HepG2 (cell line): ENCODE results near the gene TACC3. TPM values are rescaled to one million over a fixed set of nuclear protein-coding genes. Genes with fewer than 3 reads are reported as not detected.

Experiments
- CHD2 ChIP-seq: IDR thresholded peaks from 2 replicates; pipeline ENCODE4 v1.6.1; 2011; ENCODE audit warnings: low read depth, low read length, improper control_type of control experiment
- FOXC1 ChIP-seq: sonication (generic); formaldehyde crosslinking; IDR thresholded peaks from 2 replicates; pipeline ENCODE4 v1.8.0; 2022; ENCODE audit warnings: mild to moderate bottlenecking, missing genetic modification reagents, borderline replicate concordance
- FOXK2 ChIP-seq: fragments of 450-650 bp; IDR thresholded peaks from 2 replicates; pipeline ENCODE4 v1.6.1; 2016
- GATAD1 ChIP-seq: IDR thresholded peaks from 2 replicates; pipeline ENCODE4 v1.6.1; 2016; ENCODE audit warnings: missing genetic modification reagents, missing compliant biosample characterization
- MTA1 ChIP-seq: sonication (generic); formaldehyde crosslinking; IDR thresholded peaks from 2 replicates; pipeline ENCODE4 v1.4.0; 2020; ENCODE audit warnings: missing genetic modification reagents, mild to moderate bottlenecking, borderline replicate concordance
- RXRA ChIP-seq: sonication (generic); formaldehyde crosslinking; IDR thresholded peaks from 2 replicates; pipeline ENCODE4 v1.5.1; 2020; ENCODE audit warnings: missing genetic modification reagents
- ZNF143 ChIP-seq: sonication (generic); formaldehyde crosslinking; IDR thresholded peaks from 2 replicates; pipeline ENCODE4 v1.4.0; 2020; ENCODE audit warnings: missing genetic modification reagents
- ZNF234 ChIP-seq: sonication (generic); formaldehyde crosslinking; conservative IDR thresholded peaks from 2 replicates; pipeline ENCODE4 v1.5.1; 2020; ENCODE audit warnings: mild to moderate bottlenecking, missing genetic modification reagents
- ZNF256 ChIP-seq: sonication (generic); formaldehyde crosslinking; conservative IDR thresholded peaks from 2 replicates; pipeline ENCODE4 v1.4.0; 2020; ENCODE audit warnings: missing genetic modification reagents
- ZNF451 ChIP-seq: sonication (generic); formaldehyde crosslinking; IDR thresholded peaks from 2 replicates; pipeline ENCODE4 v1.5.0; 2020; ENCODE audit warnings: mild to moderate bottlenecking, missing genetic modification reagents
- ZNF577 ChIP-seq: sonication (generic); formaldehyde crosslinking; IDR thresholded peaks from 2 replicates; pipeline ENCODE4 v1.4.0; 2020; ENCODE audit warnings: mild to moderate bottlenecking, low read depth, missing genetic modification reagents, borderline replicate concordance
- ZNF674 ChIP-seq: sonication (generic); formaldehyde crosslinking; IDR thresholded peaks from 2 replicates; pipeline ENCODE4 v1.5.0; 2020; ENCODE audit warnings: low read depth, mild to moderate bottlenecking, missing genetic modification reagents
- ZNF776 ChIP-seq: sonication (generic); formaldehyde crosslinking; IDR thresholded peaks from 2 replicates; pipeline ENCODE4 v1.4.0; 2020; ENCODE audit warnings: mild to moderate bottlenecking, missing genetic modification reagents
- polyA plus RNA-seq, 8 experiments: library from polyadenylated mRNA; depleted of rRNA in 3 of 8; stranded (reverse) in 7 of 8; unstranded in 1 of 8; fragments of >200 nt; fragmentation: Illumina TruSeq in 4 of 8; extraction: Trizol in 4 of 8; gene quantifications; 2 replicates each; pipeline versions ENCODE4 v1.2.1 to v1.2.3, GENCODE V29; 2011 to 2016; ENCODE audit warnings: low read depth in 4 of 8, missing spikeins in 1 of 8, mixed read lengths in 1 of 8; ENCODE audit not compliant: insufficient read depth in 1 of 8
- total RNA-seq, 5 experiments: library from RNA; depleted of rRNA; stranded (reverse); fragments of >200 nt; fragmentation: Illumina TruSeq; extraction: Trizol; gene quantifications; 2 replicates each; pipeline ENCODE4 v1.2.3, GENCODE V29; 2016; ENCODE audit warnings: low read depth in 1 of 5
- TF ChIP-seq, protein P1 (sequence below): sonication (generic); formaldehyde crosslinking; IDR thresholded peaks from 2 replicates; pipeline ENCODE4 v1.5.0; 2020; ENCODE audit warnings: mild to moderate bottlenecking, missing genetic modification reagents, borderline replicate concordance
- TF ChIP-seq, protein P2 (sequence below): sonication (generic); formaldehyde crosslinking; IDR thresholded peaks from 2 replicates; pipeline ENCODE4 v1.4.0; 2020; ENCODE audit warnings: missing genetic modification reagents, borderline replicate concordance
- TF ChIP-seq, protein P3 (sequence below): sonication (generic); formaldehyde crosslinking; IDR thresholded peaks from 2 replicates; pipeline ENCODE4 v1.8.1; 2023; ENCODE audit warnings: missing genetic modification reagents, inconsistent platforms, borderline replicate concordance
- TF ChIP-seq, protein P4 (sequence below): IDR thresholded peaks from 2 replicates; pipeline ENCODE4 v1.6.1; 2016; ENCODE audit warnings: missing biosample characterization, missing genetic modification reagents, low read depth

TACC3 gene
- total and polyA plus RNA-seq, 2 of the 13 experiments (the other 11 are each of a cell fraction or from before 2014, with no cell fraction given), result 20.3 to 21.2 TPM

DNA sequence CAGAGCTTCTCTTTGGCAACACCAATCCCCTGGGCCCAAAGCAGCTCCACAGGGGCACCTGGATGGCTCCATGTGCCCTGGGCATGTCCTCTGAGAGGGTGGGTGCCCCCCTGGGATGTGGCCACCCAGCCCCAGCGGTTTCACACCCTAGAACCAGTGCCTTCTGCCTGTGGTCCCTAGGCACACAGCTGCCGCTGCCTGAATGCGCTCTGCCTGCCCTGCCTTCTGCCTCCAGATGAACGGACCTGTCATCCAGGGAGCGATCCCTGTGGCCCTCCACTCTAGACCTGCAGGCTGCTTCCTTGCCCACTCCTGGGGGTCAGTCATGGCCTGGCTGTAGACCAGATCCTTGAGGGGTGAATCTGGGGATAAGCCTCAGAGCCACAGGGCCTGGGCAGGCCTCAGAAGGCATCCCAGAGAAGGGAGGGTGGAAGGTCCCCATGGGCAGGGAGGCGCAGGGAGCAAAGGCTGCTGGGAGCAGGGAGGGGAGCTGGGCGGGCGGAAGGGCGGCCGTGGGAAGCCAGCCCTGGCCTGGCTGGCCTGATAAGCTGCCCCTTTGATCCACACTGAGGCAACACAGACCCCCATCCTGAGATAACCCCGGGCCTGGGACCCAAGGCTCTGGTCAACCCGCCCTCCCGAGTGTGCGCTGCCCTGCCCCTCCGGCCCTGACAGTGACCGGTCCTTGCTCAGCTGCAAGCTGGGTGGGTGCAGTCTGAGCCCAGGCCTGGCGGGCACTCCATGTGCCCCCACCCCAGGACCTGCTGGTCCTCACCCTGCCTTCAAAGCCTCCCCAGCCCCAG is 63.7 kb downstream of the TACC3 start (continued):
- TF ChIP-seq, protein P1, sequence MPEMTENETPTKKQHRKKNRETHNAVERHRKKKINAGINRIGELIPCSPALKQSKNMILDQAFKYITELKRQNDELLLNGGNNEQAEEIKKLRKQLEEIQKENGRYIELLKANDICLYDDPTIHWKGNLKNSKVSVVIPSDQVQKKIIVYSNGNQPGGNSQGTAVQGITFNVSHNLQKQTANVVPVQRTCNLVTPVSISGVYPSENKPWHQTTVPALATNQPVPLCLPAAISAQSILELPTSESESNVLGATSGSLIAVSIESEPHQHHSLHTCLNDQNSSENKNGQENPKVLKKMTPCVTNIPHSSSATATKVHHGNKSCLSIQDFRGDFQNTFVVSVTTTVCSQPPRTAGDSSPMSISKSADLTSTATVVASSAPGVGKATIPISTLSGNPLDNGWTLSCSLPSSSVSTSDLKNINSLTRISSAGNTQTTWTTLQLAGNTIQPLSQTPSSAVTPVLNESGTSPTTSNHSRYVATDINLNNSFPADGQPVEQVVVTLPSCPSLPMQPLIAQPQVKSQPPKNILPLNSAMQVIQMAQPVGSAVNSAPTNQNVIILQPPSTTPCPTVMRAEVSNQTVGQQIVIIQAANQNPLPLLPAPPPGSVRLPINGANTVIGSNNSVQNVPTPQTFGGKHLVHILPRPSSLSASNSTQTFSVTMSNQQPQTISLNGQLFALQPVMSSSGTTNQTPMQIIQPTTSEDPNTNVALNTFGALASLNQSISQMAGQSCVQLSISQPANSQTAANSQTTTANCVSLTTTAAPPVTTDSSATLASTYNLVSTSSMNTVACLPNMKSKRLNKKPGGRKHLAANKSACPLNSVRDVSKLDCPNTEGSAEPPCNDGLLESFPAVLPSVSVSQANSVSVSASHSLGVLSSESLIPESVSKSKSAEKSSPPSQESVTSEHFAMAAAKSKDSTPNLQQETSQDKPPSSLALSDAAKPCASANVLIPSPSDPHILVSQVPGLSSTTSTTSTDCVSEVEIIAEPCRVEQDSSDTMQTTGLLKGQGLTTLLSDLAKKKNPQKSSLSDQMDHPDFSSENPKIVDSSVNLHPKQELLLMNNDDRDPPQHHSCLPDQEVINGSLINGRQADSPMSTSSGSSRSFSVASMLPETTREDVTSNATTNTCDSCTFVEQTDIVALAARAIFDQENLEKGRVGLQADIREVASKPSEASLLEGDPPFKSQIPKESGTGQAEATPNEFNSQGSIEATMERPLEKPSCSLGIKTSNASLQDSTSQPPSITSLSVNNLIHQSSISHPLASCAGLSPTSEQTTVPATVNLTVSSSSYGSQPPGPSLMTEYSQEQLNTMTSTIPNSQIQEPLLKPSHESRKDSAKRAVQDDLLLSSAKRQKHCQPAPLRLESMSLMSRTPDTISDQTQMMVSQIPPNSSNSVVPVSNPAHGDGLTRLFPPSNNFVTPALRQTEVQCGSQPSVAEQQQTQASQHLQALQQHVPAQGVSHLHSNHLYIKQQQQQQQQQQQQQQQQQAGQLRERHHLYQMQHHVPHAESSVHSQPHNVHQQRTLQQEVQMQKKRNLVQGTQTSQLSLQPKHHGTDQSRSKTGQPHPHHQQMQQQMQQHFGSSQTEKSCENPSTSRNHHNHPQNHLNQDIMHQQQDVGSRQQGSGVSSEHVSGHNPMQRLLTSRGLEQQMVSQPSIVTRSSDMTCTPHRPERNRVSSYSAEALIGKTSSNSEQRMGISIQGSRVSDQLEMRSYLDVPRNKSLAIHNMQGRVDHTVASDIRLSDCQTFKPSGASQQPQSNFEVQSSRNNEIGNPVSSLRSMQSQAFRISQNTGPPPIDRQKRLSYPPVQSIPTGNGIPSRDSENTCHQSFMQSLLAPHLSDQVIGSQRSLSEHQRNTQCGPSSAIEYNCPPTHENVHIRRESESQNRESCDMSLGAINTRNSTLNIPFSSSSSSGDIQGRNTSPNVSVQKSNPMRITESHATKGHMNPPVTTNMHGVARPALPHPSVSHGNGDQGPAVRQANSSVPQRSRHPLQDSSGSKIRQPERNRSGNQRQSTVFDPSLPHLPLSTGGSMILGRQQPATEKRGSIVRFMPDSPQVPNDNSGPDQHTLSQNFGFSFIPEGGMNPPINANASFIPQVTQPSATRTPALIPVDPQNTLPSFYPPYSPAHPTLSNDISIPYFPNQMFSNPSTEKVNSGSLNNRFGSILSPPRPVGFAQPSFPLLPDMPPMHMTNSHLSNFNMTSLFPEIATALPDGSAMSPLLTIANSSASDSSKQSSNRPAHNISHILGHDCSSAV (CRISPR knock-in tag), result no peak; the same call in 1 of the 2 replicates
- TF ChIP-seq, protein P2, sequence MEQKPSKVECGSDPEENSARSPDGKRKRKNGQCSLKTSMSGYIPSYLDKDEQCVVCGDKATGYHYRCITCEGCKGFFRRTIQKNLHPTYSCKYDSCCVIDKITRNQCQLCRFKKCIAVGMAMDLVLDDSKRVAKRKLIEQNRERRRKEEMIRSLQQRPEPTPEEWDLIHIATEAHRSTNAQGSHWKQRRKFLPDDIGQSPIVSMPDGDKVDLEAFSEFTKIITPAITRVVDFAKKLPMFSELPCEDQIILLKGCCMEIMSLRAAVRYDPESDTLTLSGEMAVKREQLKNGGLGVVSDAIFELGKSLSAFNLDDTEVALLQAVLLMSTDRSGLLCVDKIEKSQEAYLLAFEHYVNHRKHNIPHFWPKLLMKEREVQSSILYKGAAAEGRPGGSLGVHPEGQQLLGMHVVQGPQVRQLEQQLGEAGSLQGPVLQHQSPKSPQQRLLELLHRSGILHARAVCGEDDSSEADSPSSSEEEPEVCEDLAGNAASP (CRISPR knock-in tag), result peak; percentile 98
- no peak for TF ChIP-seq ZNF256 (CRISPR knock-in tag)
- TF ChIP-seq ZNF577 (CRISPR knock-in tag), result no peak
- no peak for TF ChIP-seq CHD2
- TF ChIP-seq, protein P3, sequence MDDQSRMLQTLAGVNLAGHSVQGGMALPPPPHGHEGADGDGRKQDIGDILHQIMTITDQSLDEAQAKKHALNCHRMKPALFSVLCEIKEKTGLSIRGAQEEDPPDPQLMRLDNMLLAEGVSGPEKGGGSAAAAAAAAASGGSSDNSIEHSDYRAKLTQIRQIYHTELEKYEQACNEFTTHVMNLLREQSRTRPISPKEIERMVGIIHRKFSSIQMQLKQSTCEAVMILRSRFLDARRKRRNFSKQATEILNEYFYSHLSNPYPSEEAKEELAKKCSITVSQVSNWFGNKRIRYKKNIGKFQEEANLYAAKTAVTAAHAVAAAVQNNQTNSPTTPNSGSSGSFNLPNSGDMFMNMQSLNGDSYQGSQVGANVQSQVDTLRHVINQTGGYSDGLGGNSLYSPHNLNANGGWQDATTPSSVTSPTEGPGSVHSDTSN (CRISPR knock-in tag), result no peak; the same call in 1 of the 2 replicates
- TF ChIP-seq RXRA, result peak; percentile 95
- no peak for TF ChIP-seq ZNF674 (CRISPR knock-in tag)
- TF ChIP-seq GATAD1 (CRISPR knock-in tag), result peak; percentile 69; the same call in 1 of the 2 replicates
- TF ChIP-seq MTA1 (CRISPR knock-in tag), result peak; percentile 97
- no peak for TF ChIP-seq ZNF776 (CRISPR knock-in tag)
- TF ChIP-seq, protein P4, sequence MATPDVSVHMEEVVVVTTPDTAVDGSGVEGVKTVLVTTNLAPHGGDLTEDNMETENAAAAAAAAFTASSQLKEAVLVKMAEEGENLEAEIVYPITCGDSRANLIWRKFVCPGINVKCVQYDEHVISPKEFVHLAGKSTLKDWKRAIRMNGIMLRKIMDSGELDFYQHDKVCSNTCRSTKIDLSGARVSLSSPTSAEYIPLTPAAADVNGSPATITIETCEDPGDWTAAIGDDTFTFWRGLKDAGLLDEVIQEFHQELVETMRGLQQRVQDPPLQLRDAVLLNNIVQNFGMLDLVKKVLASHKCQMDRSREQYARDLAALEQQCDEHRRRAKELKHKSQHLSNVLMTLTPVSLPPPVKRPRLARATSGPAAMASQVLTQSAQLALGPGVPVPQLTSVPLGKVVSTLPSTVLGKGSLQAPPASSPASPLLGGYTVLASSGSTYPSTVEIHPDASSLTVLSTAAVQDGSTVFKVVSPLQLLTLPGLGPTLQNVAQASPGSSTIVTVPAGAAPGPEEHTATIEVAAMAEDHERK (CRISPR knock-in tag), result no peak
- peak; percentile 91 for TF ChIP-seq ZNF143 (CRISPR knock-in tag)
- peak; percentile 68; the same call in 1 of the 2 replicates for TF ChIP-seq FOXC1 (CRISPR knock-in tag)
- 0 out of 2 replicates have a peak, but pooled peaks have one; percentile 53 for TF ChIP-seq ZNF451 (CRISPR knock-in tag)
- TF ChIP-seq ZNF234, result no peak
- TF ChIP-seq FOXK2, result no peak
